ENCODE measurements around the gene ARL13B. TPM values are rescaled to one million over a fixed set of nuclear protein-coding genes. Genes with fewer than 3 reads are reported as not detected.
A peak's percentile ranks its signal among the peaks of the same experiment; 100 is the strongest.

ARL13B gene
- total RNA-seq, 6 donors from 2014 or later = 19.7 to 28.2 (median 23.6) TPM

GRCh38 chr3:93984618-93985017 lies 4.7 kb downstream of the ARL13B start:
- WGBS, 2 donors = 96 to 97% methylated on average over 5 of the region's 5 CpGs
- H3K9me3 ChIP-seq = no peaks in the 10 kb centered on the region
- H3K27me3 ChIP-seq = no peaks in the 10 kb centered on the region
- H3K4me3 ChIP-seq = no peak overlapping the region
- no peaks in the 10 kb centered on the region for H3K36me3 ChIP-seq
- ATAC-seq (ENCODE audit: low FRiP score in 2 of 2) = no peak
- no peak overlapping the region for H3K27ac ChIP-seq
- TF ChIP-seq CTCF (IDR thresholded peaks at IDR 0.05) = no peak
- TF ChIP-seq POLR2AphosphoS5 (IDR thresholded peaks at IDR 0.05) = no peak
- no peak for TF ChIP-seq POLR2A (IDR thresholded peaks at IDR 0.05)
- no peak for TF ChIP-seq EP300 (IDR thresholded peaks at IDR 0.05)
- peaks cover 9 to 31% (median 16%) of the 10 kb centered on the region in 4 donors for H3K4me1 ChIP-seq
- no peak for DNase-seq

GRCh38 chr3:93988283-93988682 lies 8.3 kb downstream of the ARL13B start:
- H3K9me3 ChIP-seq = no peaks in the 10 kb centered on the region
- peaks cover 0 to 13% (median 8%) of the 10 kb centered on the region in 4 donors for H3K4me1 ChIP-seq
- TF ChIP-seq POLR2AphosphoS5 (IDR thresholded peaks at IDR 0.05) (no peak), CTCF (IDR thresholded peaks at IDR 0.05) (no peak), EP300 (IDR thresholded peaks at IDR 0.05) (no peak), POLR2A (IDR thresholded peaks at IDR 0.05) (no peak)
- DNase-seq = no peak
- no peaks in the 10 kb centered on the region for H3K27me3 ChIP-seq
- peak overlapping the region in 3 of 4 donors; percentile 15 to 47 (median 36) for H3K27ac ChIP-seq
- H3K4me3 ChIP-seq = no peak overlapping the region
- H3K36me3 ChIP-seq = no peaks in the 10 kb centered on the region
- no peak for ATAC-seq (ENCODE audit: low FRiP score in 2 of 2)

GRCh38 chr3:93988764-93989163 lies 8.8 kb downstream of the ARL13B start:
- Histone ChIP-seq H3K27me3 (no peaks in the 10 kb centered on the region), H3K36me3 (no peaks in the 10 kb centered on the region), H3K4me3 (no peak overlapping the region), H3K27ac (peak overlapping the region in 3 of 4 donors; percentile 15 to 47 (median 36)), H3K4me1 (peaks cover 0 to 13% (median 8%) of the 10 kb centered on the region in 4 donors), H3K9me3 (no peaks in the 10 kb centered on the region)
- TF ChIP-seq POLR2AphosphoS5 (IDR thresholded peaks at IDR 0.05) (no peak), POLR2A (IDR thresholded peaks at IDR 0.05) (no peak), CTCF (IDR thresholded peaks at IDR 0.05) (no peak), EP300 (IDR thresholded peaks at IDR 0.05) (no peak)
- DNase-seq (peak in 1 of 2 donors; percentile 61), ATAC-seq (ENCODE audit: low FRiP score in 2 of 2) (no peak)
- 71 to 73% methylated on average over 9 of the region's 9 CpGs for WGBS, 2 donors

- H3K27ac ChIP-seq = no peak overlapping the region
- no peak overlapping the region for H3K4me3 ChIP-seq
- H3K4me1 ChIP-seq = peaks cover 0 to 13% (median 8%) of the 10 kb centered on the region in 4 donors
- H3K9me3 ChIP-seq = no peaks in the 10 kb centered on the region
- 61 to 63% methylated on average over 3 of the region's 3 CpGs for WGBS, 2 donors
- no peak for TF ChIP-seq POLR2A (IDR thresholded peaks at IDR 0.05)
- no peak for TF ChIP-seq CTCF (IDR thresholded peaks at IDR 0.05)
- no peak for TF ChIP-seq POLR2AphosphoS5 (IDR thresholded peaks at IDR 0.05)
- no peak for TF ChIP-seq EP300 (IDR thresholded peaks at IDR 0.05)
- DNase-seq (no peak), ATAC-seq (ENCODE audit: low FRiP score in 2 of 2) (no peak)
- H3K27me3 ChIP-seq = no peaks in the 10 kb centered on the region
- no peaks in the 10 kb centered on the region for H3K36me3 ChIP-seq
Observed at GRCh38 chr3:93989241-93989640, 9.3 kb downstream of the ARL13B start.

GRCh38 chr3:93991631-93992030 lies 11.7 kb downstream of the ARL13B start:
- WGBS, 2 donors = 81 to 87% methylated on average over 2 of the region's 2 CpGs
- TF ChIP-seq POLR2A (IDR thresholded peaks at IDR 0.05) (no peak), POLR2AphosphoS5 (IDR thresholded peaks at IDR 0.05) (no peak), EP300 (IDR thresholded peaks at IDR 0.05) (no peak), CTCF (IDR thresholded peaks at IDR 0.05) (no peak)
- H3K4me3 ChIP-seq = no peak overlapping the region
- H3K36me3 ChIP-seq = no peaks in the 10 kb centered on the region
- H3K9me3 ChIP-seq = no peaks in the 10 kb centered on the region
- H3K27ac ChIP-seq = no peak overlapping the region
- H3K4me1 ChIP-seq = peaks cover 0 to 13% (median 8%) of the 10 kb centered on the region in 4 donors
- H3K27me3 ChIP-seq = no peaks in the 10 kb centered on the region
- no peak for ATAC-seq (ENCODE audit: low FRiP score in 2 of 2)
- no peak for DNase-seq

Measured in upper lobe of left lung (tissue), 6 donors.